ENCODE data around the gene HIPK3. TPM values are rescaled to one million over a fixed set of nuclear protein-coding genes. Genes with fewer than 3 reads are reported as not detected.

HIPK3 gene
- 64.0 and 68.5 TPM in 2 replicates for total RNA-seq (2022)
- Bru-seq, nascent RNA = percentile 89 among the genes with signal in this experiment
- percentile 89 among the genes with signal in this experiment for BruChase-seq, experiment 1, labeled RNA remaining after a 2-hour chase
- percentile 92 among the genes with signal in this experiment for BruChase-seq, experiment 2, labeled RNA remaining after a 6-hour chase
- long read RNA-seq, full-length matches to known transcripts = 21 of 43 reads
- long read RNA-seq, partial matches to known transcripts = 15 of 43 reads
- long read RNA-seq, other reads (novel, unspliced or antisense) = 7 of 43 reads

GRCh38 chr11:33257160-33257896, at the start of gene HIPK3:
HIPK3 (plus strand) TSS chr11:33257381.
- Histone ChIP-seq H3K36me3 (ENCODE audit: control insufficient read depth, insufficient read depth, low read length) (no peaks in the 10 kb centered on the region), H3K4me1 (peaks cover 14% of the 10 kb centered on the region), H3K4me3 (ENCODE audit: low read depth, low read length) (peak within 1 kb of the TSS; percentile 90), H3K9me3 (no peaks in the 10 kb centered on the region), H3K27me3 (replicated peaks; ENCODE audit: control insufficient read depth, insufficient read depth, low read length) (no peaks in the 10 kb centered on the region)
- H3K4me3 Mint-ChIP-seq (ENCODE audit: unreplicated experiment) = peak within 1 kb of the TSS; percentile 96
- intact Hi-C loops (cut with micrococcal nuclease; ENCODE audit: unreplicated experiment) = loop anchor here (2.0 to 5.0 kb wide), 2 partner anchors 97 to 365 kb away; partner anchors contain the start of genes CSTF3 and QSER1
- no peaks in the 10 kb centered on the region for H3K27me3 Mint-ChIP-seq (ENCODE audit: insufficient read depth, unreplicated experiment)
- ChIA-PET CTCF (no interaction called here), POLR2A (interaction anchor here (1.3 kb wide), 1 partner anchor 96 kb away, joined by 3 read pairs; the partner anchor contains the start of gene CSTF3)
- H3K36me3 Mint-ChIP-seq (ENCODE audit: insufficient read depth, unreplicated experiment) = peaks cover 26% of the 10 kb centered on the region
- peak; percentile 83 to 93 for DNase-seq
- peak within 1 kb of the TSS; percentile 97 for H3K27ac Mint-ChIP-seq (ENCODE audit: unreplicated experiment)
- H3K4me1 Mint-ChIP-seq (ENCODE audit: low read depth, unreplicated experiment) = peaks cover 20% of the 10 kb centered on the region
- H3K9me3 Mint-ChIP-seq (ENCODE audit: unreplicated experiment) = no peaks in the 10 kb centered on the region
- no TSS peak for BruUV-seq (replicated peaks)
- peak in 1 of 2 experiments; percentile 27 for TF ChIP-seq CTCF (IDR thresholded peaks at IDR 0.05; ENCODE audit: insufficient read depth in 1 of 2, low read depth in 1 of 2, low read length in 1 of 2, severe bottlenecking in 1 of 2, unreplicated experiment in 1 of 2)

DNA sequence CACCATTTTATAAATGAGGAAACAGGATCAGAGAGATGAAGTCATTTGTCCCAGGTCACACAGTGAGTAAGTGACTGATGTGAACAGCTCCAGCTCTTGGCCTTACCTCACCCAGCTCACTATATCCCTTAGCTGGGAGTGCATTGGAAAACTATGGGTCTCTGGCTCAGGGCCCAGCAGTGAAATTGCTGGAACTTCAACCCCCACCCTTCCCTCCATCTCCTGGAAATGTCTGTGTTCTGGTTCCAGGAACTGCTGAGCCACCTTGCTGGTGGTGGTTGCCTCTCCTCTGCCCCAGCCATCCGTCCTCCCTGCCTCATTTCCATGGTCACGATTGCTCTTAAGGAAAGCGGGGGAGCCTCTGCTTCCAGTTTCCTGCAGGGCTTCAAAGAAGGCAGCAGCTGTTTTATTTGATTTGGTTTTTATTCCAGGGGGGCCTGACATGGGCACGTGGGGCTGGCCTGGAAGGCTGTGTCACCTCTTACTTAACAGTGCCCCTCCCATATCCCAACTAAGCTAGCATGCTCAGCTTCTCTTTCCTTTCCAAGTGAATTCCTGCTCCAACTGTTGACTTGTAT, 49.7 kb upstream of the HIPK3 start:
- Mint-ChIP-seq H3K4me1 (ENCODE audit: low read depth, unreplicated experiment) (no peaks in the 10 kb centered on the region), H3K36me3 (ENCODE audit: insufficient read depth, unreplicated experiment) (no peaks in the 10 kb centered on the region), H3K9me3 (ENCODE audit: unreplicated experiment) (no peaks in the 10 kb centered on the region), H3K27ac (ENCODE audit: unreplicated experiment) (no peak overlapping the region), H3K27me3 (ENCODE audit: insufficient read depth, unreplicated experiment) (no peaks in the 10 kb centered on the region), H3K4me3 (ENCODE audit: unreplicated experiment) (no peak overlapping the region)
- intact Hi-C loops (cut with micrococcal nuclease; ENCODE audit: unreplicated experiment) = no loop called here
- DNase-seq = no peak
- Histone ChIP-seq H3K27me3 (replicated peaks; ENCODE audit: control insufficient read depth, insufficient read depth, low read length) (no peaks in the 10 kb centered on the region), H3K9me3 (no peaks in the 10 kb centered on the region), H3K4me1 (no peaks in the 10 kb centered on the region), H3K36me3 (ENCODE audit: control insufficient read depth, insufficient read depth, low read length) (no peaks in the 10 kb centered on the region), H3K4me3 (ENCODE audit: low read depth, low read length) (no peak overlapping the region)
- no TSS peak for BruUV-seq (replicated peaks)
- ChIA-PET POLR2A (no interaction called here), CTCF (no interaction called here)
- TF ChIP-seq CTCF (IDR thresholded peaks at IDR 0.05; ENCODE audit: insufficient read depth in 1 of 2, low read depth in 1 of 2, low read length in 1 of 2, severe bottlenecking in 1 of 2, unreplicated experiment in 1 of 2) = no peak

DNA sequence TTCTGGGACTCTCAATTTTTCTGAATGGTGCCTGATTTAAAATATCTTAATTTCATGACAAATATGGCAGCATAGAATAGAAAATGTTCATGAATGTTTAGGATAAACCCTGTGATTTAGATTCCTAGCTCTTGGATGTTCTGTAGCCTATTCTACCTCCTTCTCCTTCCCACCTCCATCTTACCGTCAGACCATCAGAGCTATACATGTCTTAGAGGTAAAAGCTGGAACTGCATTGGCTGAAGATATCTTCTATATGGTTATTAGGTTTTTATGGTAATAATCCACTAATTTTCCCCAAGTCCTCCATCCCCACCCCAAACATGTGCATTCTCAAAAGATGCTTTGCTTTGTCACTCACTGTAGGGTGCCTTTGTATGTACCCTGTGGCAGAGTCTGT, 49.0 kb upstream of the HIPK3 start:
- TF ChIP-seq CTCF (IDR thresholded peaks at IDR 0.05; ENCODE audit: insufficient read depth in 1 of 2, low read depth in 1 of 2, low read length in 1 of 2, severe bottlenecking in 1 of 2, unreplicated experiment in 1 of 2) = no peak
- no peak overlapping the region for H3K4me3 ChIP-seq (ENCODE audit: low read depth, low read length)
- H3K9me3 ChIP-seq = no peaks in the 10 kb centered on the region
- no peak overlapping the region for H3K4me3 Mint-ChIP-seq (ENCODE audit: unreplicated experiment)
- no peaks in the 10 kb centered on the region for H3K4me1 Mint-ChIP-seq (ENCODE audit: low read depth, unreplicated experiment)
- BruUV-seq (replicated peaks) = no TSS peak
- DNase-seq = no peak
- no peaks in the 10 kb centered on the region for H3K27me3 ChIP-seq (replicated peaks; ENCODE audit: control insufficient read depth, insufficient read depth, low read length)
- H3K4me1 ChIP-seq = no peaks in the 10 kb centered on the region
- intact Hi-C loops (cut with micrococcal nuclease; ENCODE audit: unreplicated experiment) = no loop called here
- ChIA-PET POLR2A (no interaction called here), CTCF (no interaction called here)
- no peaks in the 10 kb centered on the region for H3K27me3 Mint-ChIP-seq (ENCODE audit: insufficient read depth, unreplicated experiment)
- no peaks in the 10 kb centered on the region for H3K36me3 ChIP-seq (ENCODE audit: control insufficient read depth, insufficient read depth, low read length)
- H3K27ac Mint-ChIP-seq (ENCODE audit: unreplicated experiment) = no peak overlapping the region
- H3K36me3 Mint-ChIP-seq (ENCODE audit: insufficient read depth, unreplicated experiment) = no peaks in the 10 kb centered on the region
- no peaks in the 10 kb centered on the region for H3K9me3 Mint-ChIP-seq (ENCODE audit: unreplicated experiment)

Data from Caco-2 (cell line).